Superior temporal gyrus (tissue), 1 donor: ENCODE measurements around the gene CTBP2.

Experiments used
- DNase-seq: peaks from one replicate; pipeline ENCODE4 v3.0.0-alpha.2; 2016; ENCODE audit errors: extremely low spot score

CTBP2 gene

DNA sequence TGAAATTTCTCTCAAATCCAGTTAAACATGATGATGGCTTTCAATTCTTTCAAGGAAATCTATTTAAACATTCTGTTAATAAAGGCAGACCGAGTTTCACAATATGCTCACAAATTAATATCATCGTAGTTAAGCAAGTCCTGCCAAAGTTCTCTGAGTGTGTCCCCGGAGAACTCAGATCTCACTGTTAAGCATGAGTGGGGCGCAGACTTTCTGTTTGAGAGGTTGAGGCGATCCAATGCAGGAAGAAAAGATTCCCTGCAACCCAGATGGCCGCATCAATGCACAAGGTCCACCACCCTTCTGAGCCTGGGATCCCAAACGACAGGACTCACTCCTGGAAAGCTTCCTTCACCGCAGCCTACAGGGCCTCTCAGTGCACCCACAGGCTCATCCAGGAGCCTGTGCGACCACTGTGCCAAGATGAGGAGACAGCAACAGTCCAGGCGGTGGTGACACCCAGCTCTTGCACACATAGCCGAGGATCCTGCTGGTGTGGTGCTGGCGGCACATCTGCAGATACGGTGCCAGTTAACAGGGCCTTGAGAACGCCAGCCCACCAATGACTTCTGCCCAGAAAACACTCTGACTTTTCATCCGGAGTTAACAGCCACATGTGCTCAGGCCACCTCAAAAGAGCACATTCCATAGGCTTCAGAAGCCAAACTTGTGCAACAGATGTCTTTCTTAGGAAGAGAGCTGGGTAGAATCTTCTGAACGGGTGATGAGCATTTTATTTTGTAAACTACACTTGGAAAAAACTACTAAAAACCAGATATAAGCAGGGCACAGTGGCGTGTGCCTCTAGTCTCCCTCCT lies 116.3 kb downstream of the CTBP2 start:
- DNase-seq, result no peak

DNA sequence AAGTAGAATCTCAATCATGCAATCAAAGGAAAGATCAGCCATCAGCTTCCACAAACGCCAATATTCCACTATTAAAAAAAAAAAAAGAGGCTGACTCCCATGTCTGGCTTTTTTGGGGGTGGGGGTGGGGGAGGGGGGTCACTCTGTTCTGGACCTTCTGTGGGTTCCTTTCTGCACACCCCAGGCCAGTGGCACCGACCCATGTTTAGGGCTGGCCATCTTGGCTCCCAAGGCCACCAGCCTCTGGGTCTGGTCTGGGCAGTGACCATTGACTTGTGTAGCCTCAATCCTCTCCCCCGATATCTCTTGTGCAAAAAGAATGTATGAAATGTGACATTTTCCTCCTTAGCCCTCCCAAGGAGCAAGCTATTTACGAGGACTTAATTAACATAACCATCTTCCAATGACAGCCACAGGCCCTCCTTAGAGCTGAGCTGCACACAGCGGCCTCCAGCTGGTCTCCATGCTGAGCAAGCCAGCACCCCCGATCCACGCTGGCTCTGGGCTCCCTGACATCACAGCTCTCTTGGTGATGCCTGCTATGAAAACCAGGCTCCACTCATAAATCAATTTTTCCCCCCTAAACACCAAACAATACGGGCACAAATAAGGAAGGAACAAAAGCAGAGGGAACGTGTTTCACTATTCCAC lies 118.4 kb downstream of the CTBP2 start:
- DNase-seq, result no peak

DNA sequence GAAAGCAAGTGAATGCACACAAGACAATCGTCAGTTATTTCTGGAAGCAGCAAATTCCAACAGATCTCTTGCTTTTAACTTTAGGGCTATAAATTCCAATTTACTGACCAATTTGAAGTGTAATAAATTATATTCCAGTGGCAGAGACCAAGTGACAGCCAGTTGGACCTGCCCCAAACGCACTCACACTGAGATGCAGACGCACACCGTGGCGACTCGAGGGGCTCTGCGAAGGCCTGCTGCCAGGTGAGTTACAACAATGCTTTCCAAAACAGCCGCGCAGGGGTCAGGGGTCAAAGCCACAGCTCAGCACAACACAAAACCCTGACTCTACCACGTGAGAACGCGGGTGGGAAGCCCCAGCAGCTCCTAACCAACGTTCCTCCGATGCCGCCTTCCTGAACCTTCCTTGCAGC lies 121.0 kb downstream of the CTBP2 start:
- no peak for DNase-seq

DNA sequence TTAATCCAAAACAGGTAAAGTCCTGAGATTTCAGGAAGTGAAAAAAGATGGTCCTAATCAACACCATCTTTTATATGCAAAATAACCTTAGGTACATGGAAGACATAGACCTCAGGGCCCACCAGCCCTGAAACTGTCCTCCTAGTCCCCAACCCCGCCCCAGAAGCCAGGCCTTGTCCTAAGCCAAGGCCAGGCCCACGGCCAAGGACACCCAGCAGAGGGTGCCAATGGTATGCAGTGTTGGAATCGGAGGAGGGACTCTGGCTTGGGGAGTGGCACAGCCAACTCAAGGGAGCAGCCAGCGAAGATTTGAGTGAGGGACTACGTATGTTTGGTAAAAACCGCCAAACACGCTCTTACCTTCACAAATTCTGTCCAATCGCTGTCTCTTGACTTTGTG lies 121.7 kb downstream of the CTBP2 start:
- peak; percentile 76 for DNase-seq

DNA sequence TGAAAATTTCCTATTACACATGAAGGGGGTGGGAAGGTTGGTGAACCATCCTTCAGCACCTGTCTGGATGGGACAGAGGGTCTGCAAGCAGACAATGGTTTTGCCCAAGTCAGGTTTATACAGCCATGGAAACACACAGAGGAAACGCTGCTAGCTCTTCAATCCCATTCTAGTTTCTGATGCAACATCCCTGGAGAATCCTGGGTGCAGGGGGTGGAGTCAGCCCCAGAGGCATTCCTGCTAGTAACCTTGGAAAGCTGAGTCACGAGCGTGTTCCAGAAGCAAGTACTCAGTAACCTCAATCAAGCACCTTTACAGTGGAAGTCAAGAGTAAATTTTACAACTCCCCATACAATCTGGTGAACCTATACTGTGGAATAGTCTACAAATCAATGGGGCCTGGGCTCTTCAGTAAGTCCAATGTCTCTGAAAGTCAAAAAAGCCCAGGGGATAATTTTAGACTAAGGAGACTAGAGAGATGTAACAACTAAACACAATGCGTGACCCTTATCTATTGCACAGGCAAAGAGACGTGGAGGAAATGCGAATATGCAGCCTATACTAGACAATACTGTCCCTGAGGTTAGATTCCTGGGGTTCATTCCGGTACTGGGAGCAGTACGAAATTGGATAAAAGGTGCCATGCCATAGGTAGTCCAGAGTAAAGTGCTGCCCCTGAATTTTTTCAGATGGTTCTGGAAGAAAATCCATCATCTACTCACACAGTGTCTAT lies 123.1 kb downstream of the CTBP2 start:
- DNase-seq, result no peak

DNA sequence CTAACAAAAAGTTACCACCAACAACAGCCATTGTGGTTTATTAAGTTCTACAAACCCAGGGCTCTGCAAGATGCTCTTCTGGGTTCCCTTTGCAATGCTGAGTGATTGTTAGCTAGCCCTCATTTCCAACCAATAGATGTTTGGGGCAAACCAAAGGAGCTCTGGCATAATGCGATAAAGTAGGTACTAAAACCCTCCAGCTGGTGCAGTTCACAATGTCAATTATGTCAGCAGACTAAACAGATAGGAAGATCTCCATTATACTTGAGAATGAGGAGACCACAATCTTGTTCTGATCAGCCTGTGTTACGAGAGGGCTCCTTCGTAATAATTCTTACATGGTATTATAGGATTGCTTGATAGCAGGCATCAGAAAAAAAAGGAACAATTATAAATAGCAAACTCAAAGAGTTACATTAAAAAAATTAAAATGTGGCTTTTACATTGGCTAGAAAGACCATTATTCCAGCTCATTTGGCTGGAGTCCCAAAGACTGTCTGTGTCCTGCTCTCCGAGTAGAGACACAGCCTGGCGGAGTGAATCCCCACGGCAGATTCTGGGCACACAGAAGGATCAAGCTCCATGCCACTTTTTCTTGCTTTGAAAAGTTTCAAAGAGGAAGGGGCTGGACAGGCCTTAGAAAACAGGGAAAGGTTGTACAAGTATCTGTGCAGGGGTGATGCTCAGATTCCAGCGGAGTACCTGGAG lies 124.6 kb downstream of the CTBP2 start:
- DNase-seq, result peak; percentile 52

DNA sequence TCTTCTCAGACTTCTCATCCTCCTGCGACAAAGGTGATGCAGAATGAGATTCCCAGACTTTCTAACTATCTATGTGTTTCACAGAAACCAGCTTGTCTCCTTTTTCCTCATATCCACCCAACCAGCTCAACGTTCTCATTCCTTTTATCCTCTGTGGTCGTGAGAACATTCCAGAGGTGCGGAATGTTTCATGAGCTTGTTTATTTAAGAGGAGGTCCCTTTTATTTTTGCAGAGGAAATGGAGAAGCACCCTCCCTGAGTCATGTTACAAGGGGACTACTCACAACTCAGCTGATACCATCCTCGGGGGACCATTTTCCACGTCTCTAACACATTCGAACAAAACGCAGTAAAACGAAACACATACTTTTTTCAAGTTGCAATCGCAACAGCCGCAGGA lies 125.2 kb downstream of the CTBP2 start:
- no peak for DNase-seq

DNA sequence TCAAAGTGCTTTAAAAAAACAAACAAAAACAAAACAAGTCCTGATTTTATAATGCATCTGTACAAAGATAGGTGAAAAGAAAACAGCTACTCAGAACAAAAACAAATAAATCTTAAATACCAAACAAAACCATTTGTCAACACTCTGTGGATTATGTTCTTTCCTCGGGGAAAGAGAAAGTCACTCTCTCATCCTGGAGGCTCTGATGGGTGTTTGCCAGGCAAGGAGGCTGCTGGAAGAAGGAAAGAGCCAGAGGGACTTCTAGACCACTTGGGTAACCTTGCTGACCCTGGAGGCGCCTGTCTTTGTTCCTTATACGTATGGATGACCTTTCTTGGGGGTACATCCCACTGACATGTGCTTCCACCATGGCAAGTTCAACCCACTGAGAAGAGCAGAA lies 125.7 kb downstream of the CTBP2 start:
- no peak for DNase-seq

DNA sequence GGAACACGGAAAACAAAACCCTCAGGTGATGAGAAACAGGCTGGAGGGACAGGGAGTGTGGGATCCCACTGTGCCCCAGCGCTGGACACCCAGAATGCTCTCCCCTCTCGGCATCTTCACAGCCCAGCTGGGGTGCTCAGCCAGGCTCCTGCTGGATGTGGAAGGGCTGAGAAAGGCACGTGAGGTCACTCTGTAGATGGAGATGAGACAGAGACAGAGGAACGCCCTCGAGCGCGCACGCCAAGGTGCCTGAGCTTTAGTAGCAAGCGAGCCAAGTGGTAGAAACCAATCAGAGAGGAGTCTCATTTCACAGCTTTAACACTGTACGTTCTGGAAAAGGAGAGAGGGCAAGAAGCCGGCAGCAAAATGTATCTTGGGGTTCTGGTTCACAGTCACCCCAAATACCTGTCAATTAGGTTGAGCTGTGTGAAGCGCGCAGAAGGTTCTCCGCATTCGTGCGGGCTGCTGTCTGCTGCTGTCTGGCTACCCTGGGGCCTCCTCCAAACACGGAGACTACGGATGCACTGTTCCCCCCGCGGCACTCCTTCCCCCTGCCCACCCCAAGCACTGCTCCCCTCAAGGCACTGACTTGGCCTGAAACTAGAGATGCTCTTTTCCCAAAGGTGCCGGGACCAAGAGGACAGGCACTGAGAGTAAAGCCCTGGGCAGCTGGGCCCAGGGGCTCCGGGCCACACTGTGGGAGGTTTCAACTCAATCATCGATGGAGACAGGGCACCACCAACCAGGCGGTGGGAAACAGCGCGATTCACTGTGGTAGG lies 127.0 kb downstream of the CTBP2 start:
- DNase-seq, result no peak

DNA sequence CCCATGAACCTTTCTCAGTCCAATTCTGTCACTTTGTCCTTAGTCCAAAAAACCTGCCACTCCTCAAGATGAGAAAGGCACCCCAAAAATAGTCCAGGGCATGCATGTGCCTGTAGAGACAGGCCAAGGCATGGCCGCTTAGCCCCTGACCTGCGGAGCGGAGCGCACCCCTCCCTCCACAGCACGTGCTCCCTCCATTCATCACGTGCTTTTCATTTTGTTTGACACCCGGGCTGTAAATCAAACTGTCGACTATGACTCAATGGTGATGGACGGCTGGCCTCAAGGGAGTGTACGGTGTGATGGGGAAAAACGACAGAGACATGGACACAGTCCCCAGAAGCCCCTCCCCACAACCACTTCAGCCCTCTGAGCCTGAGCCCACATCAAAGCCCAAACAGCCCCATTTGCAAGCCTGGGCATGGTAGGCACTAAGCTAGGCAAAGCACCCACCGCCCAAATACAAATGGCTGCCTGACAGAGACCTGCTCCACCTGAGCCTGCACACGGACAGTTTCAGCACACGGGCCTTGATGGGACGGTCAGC lies 127.8 kb downstream of the CTBP2 start:
- DNase-seq, result no peak

DNA sequence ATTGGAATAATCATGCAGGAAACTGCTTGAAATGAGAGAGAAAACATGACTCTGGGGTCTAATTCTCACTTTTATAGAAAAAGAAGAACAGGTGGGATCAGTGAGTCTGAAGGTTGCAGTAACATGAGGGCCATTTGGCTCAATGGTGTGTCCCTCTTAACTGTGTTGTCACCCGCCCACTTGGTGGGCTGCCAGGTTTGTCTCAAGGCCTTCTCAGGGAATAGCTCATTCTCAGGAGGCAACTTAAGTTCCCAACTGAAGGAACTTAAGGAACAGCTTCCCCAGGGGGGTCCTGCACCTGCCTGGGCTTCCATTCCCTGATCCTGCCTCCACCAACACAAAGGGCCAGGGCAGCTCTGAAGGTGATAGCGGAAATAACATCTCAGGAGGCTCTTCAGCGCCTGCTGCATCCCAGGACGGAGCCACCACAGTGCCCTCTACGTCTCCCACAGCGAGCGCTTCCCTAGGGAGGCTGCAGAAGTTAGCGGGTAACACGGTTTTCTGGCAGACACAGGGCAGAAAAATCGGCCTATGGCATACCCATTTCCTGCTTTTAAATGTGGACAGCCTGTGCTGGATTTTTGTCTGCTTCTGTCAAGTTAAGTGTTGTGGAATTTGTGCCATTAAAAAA lies 129.7 kb downstream of the CTBP2 start:
- no peak for DNase-seq

DNA sequence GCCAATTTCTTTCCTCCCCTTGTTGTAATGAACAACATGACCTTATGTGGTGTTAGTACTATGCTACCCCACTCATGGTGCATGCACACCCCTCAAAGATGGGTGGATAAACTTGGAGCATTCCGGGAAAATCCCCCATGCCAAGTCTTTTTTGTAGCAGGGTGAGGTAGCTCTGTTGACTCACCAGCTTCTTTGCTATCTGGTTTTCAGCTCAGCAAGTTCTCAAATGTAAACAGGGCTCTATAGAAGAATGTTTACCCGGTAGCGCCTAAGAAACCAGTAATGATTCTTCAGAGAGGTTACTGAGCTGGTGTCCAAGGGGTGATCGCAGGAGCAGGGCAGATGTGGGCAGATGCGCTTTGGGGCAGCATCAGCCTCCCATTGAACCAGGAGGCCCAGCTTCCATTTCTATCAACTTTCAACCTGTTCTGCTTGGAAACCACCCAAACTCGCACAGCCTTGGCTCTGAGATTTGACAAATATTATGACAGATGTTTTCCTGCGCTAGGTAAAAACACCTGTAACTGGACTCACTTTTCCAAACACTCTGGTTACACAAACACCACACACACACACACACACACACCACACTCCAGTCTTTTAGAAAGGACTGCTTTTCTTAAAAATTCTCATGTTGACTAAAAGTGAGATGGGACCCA lies 130.7 kb downstream of the CTBP2 start:
- no peak for DNase-seq

DNA sequence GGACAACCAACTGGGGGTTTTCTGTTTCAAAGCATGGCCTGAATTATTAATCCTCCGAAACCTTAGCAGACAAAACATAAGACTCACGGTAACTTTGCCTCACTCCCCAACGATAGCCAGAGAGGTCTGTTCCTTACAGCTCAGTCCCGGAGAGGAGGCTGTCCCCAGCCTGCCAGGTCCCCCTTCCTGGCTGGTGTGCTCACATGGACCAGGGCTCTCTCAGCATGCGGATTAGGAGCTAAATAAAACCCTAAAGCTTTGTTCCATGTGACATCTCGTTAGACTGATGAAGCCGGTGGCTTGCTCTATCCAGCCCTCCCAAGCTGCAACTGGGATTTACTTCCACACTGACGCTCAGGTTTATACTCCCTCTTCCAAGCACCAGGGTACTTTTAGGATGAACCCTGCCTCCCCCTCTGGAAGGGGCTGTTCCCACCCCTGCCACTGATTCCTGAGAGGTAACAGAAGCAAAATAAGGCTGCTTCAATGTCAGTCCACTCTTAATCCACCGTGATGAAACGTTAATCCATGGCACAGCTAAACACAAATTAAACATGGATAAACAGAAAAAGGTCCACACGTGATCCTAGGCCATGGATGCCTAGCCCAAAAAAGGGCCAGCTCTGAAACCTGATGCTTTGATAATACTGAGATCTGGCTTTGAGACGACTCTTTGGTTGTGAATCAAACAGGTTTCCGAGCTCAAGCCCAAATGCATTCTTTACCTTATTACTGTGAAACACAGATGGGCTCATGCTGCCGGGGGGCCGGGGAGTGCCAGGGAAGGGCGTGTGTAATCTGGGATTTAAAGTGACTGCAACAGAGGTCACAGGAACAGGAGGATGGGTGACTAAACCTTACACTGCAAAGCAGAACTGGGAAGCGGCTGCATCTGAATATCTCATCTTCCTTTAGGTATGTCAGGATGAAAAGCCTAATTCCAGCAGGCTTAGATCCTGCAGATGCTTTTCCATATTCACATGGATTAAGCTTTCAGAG lies 132.2 kb downstream of the CTBP2 start:
- no peak for DNase-seq

DNA sequence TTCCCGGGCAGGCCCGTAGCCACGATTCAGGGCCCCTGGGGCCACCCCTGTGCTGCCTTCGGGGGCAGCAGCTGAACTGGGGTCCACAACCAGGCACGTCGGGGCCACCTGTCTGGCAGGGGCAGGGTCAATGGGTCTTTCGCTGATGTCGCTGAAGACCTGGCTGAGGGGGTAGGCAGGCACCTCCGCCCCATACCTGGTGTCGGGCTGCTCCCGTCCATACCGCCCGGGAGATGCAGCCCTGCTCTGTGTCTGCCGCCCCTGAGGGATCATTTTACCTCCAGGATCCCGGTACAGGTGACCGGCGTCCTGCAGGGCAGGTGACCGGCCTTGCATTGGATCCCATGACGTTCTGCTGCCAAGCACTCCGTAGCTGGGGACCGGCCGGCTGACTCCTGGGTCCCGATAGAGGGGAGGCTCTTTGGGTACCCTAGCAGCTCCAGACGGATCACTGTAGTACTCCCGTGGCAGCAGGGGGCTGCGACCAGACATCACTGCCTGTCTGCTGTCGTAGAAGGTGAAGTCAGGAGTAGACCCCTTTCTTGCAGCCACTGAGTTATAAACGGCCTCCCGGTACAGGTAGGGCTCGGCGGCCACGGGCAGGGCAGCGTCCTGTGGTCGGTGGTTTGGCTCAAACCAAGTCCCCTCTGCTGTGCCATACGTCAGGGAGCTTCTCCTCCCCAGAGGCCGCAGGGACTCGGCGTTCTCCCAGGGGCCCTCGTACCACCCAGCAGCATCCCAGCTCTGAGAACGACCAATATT lies 133.2 kb downstream of the CTBP2 start:
- DNase-seq, result no peak

DNA sequence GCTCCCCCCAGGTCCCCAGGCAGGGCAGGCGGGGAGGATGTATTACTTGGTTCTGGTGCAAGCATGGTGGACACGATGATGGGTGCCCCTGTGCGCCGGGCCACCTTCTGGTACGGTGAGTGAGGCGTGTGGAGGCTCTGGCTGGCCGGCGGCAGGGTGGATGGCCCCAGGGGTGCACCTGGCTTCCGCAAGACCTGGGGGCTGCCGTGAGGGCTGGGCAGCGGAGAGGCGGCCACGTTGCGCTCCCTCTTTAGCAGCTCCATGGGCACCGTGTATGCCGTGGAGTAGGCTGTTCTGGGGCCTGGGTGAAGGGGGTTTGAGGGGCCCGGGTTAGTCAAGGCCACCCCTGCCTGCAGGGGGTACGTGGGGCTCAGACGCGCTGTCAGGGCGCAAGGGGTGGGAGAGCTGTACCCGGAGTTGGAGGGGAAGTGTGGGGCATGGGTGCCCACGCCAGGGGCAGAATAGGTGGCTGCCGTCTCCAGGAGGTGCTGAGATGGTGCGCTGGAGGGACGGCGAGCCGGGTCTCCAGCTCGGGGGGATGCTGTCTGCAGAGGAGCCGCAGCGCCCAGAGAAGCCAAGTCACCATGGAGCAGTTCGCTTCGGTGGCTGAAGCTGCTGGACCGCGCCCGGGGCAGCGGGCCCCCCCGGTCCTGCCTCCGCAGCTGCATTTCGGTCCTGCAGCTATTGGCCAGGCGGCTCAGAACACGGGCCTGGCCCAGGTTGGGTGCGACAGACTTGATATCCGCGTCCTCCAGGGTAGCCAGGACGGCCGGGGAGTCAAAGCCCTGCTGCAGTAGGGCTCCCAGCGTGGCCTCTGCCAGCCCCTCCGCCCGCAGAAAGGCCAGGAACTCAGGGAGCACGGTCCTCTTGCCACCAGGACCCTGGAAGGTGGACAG lies 134.1 kb downstream of the CTBP2 start:
- DNase-seq, result no peak

DNA sequence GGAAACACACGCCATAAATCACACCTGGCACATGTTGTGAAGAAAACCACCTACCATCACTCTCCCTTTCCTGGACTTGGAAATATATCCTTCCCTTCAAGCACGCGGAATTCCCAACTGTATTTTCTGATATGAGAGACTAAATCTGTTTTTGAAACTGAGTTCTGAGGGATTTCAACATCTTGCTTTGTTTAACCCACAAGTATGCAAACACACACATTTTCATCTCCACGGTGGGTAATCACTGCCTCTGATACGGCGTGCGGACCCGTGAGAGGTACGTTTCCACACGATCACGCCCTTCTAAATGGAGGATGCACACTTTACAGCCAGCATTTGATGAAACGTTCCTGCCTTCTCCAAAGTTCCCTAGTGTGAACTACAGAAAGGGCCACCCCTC lies 135.0 kb downstream of the CTBP2 start:
- no peak for DNase-seq
